Fibroblast of lung (primary cell): ENCODE measurements around the gene HK3. TPM values are rescaled to one million over a fixed set of nuclear protein-coding genes. Genes with fewer than 3 reads are reported as not detected.

Experiments used
- DNase-seq, 2 donors: peaks; one replicate each; pipeline versions ENCODE4 v3.0.0 to v3.0.0-alpha.2; 2010; ENCODE audit warnings: low read depth in 2 of 2
- H2AFZ ChIP-seq: 2 replicates; pipeline ENCODE4 v1.5.1; 2012; ENCODE audit warnings: low read length, control low read depth, inconsistent platforms
- H3K27ac ChIP-seq: 2 replicates; pipeline ENCODE4 v1.5.1; 2011; ENCODE audit warnings: low read length, control low read depth; ENCODE audit not compliant: insufficient read depth
- H3K27me3 ChIP-seq: 2 replicates; pipeline ENCODE4 v1.5.1; 2011; ENCODE audit warnings: mild to moderate bottlenecking, low read length; ENCODE audit not compliant: control insufficient read depth, insufficient read depth
- H3K36me3 ChIP-seq: 2 replicates; pipeline ENCODE4 v1.5.1; 2011; ENCODE audit warnings: low read length; ENCODE audit not compliant: control insufficient read depth, insufficient read depth
- H3K4me1 ChIP-seq: 2 replicates; pipeline ENCODE4 v1.5.1; 2011; ENCODE audit warnings: low read length; ENCODE audit not compliant: control insufficient read depth, insufficient read depth; ENCODE audit errors: extremely low read depth
- H3K4me2 ChIP-seq: 2 replicates; pipeline ENCODE4 v1.5.1; 2011; ENCODE audit warnings: low read length, control low read depth; ENCODE audit not compliant: insufficient read depth; ENCODE audit errors: extremely low read depth
- H3K4me3 ChIP-seq, 4 experiments: fragments of 200-600 bp in 1 of 4; sonication (generic) in 1 of 4; replicated peaks in 1 of 4; 2 replicates each; pipeline ENCODE4 v1.5.1; 2011 to 2016; ENCODE audit warnings: low read length in 4 of 4, low read depth in 3 of 4, mild to moderate bottlenecking in 3 of 4, control low read depth in 2 of 4, inconsistent platforms in 1 of 4, mixed read lengths in 1 of 4; ENCODE audit not compliant: insufficient read depth in 1 of 4; ENCODE audit errors: control extremely low read depth in 1 of 4
- H3K79me2 ChIP-seq: 2 replicates; pipeline ENCODE4 v1.5.1; 2012; ENCODE audit warnings: mild to moderate bottlenecking, low read length, inconsistent platforms; ENCODE audit not compliant: control insufficient read depth, insufficient read depth
- H3K9ac ChIP-seq: 2 replicates; pipeline ENCODE4 v1.5.1; 2011; ENCODE audit warnings: mild to moderate bottlenecking, low read length, control low read depth; ENCODE audit not compliant: insufficient read depth
- H3K9me3 ChIP-seq: 2 replicates; pipeline ENCODE4 v1.5.1; 2012; ENCODE audit warnings: low read depth, low read length; ENCODE audit not compliant: control insufficient read depth, insufficient read depth
- H4K20me1 ChIP-seq: 2 replicates; pipeline ENCODE4 v1.5.1; 2011; ENCODE audit warnings: low read length; ENCODE audit not compliant: control insufficient read depth, insufficient read depth; ENCODE audit errors: extremely low read depth
- CTCF ChIP-seq, 2 donors: IDR thresholded peaks in 1 of 2; conservative IDR thresholded peaks in 1 of 2; 1 replicate in 1 of 2; 2 replicates in 1 of 2; pipeline ENCODE4 v1.5.1; 2011 to 2012; ENCODE audit warnings: low read length in 2 of 2, control low read depth in 1 of 2, inconsistent platforms in 1 of 2, low read depth in 1 of 2, mild to moderate bottlenecking in 1 of 2
- EZH2 ChIP-seq: IDR thresholded peaks from 2 replicates; pipeline ENCODE4 v1.5.1; 2012; ENCODE audit warnings: low read length, control low read depth, mild to moderate bottlenecking; ENCODE audit errors: missing control alignments
- polyA plus RNA-seq, 2 donors: library from polyadenylated mRNA; depleted of rRNA in 1 of 2; stranded (reverse) in 1 of 2; unstranded in 1 of 2; fragments of >200 nt; gene quantifications; 2 replicates each; pipeline ENCODE4 v1.2.1, GENCODE V29; 2011 to 2012; ENCODE audit warnings: missing spikeins in 1 of 2
- total RNA-seq: library from RNA; depleted of rRNA; stranded (reverse); fragments of >200 nt; gene quantifications from 2 replicates; pipeline ENCODE4 v1.2.1, GENCODE V29; 2014

HK3 gene
- total and polyA plus RNA-seq, 2 donors (not counting 1 experiment from before 2014, with no cell fraction given): not detected

- Histone ChIP-seq H3K27ac (no peak overlapping the region), H3K27me3 (no peaks in the 10 kb centered on the region), H3K4me3 (no peak overlapping the region), H3K36me3 (no peaks in the 10 kb centered on the region), H3K79me2 (no peaks in the 10 kb centered on the region), H4K20me1 (no peaks in the 10 kb centered on the region), H3K9me3 (no peaks in the 10 kb centered on the region), H2AFZ (no peak overlapping the region), H3K4me2 (no peak overlapping the region), H3K4me1 (no peaks in the 10 kb centered on the region), H3K9ac (no peak overlapping the region)
- TF ChIP-seq EZH2 (no peak), CTCF (conservative IDR thresholded peaks at IDR 0.05 in 1 of 2, IDR thresholded peaks at IDR 0.05 in 1 of 2; ENCODE audit: low read depth in 1 of 2, low read length in 2 of 2) (no peak)
- DNase-seq: no peak
Measured at GRCh38 chr5:176853151-176853778, 45.9 kb downstream of the HK3 start.

- Histone ChIP-seq H2AFZ (no peak overlapping the region), H4K20me1 (no peaks in the 10 kb centered on the region), H3K4me3 (no peak overlapping the region), H3K9ac (no peak overlapping the region), H3K27me3 (peaks cover 4% of the 10 kb centered on the region), H3K4me2 (no peak overlapping the region), H3K79me2 (no peaks in the 10 kb centered on the region), H3K27ac (no peak overlapping the region), H3K9me3 (no peaks in the 10 kb centered on the region), H3K4me1 (no peaks in the 10 kb centered on the region), H3K36me3 (no peaks in the 10 kb centered on the region)
- DNase-seq: no peak
- TF ChIP-seq EZH2 (no peak), CTCF (conservative IDR thresholded peaks at IDR 0.05 in 1 of 2, IDR thresholded peaks at IDR 0.05 in 1 of 2; ENCODE audit: low read depth in 1 of 2, low read length in 2 of 2) (no peak)
Measured at GRCh38 chr5:176851871-176852658, 47.1 kb downstream of the HK3 start.

DNA sequence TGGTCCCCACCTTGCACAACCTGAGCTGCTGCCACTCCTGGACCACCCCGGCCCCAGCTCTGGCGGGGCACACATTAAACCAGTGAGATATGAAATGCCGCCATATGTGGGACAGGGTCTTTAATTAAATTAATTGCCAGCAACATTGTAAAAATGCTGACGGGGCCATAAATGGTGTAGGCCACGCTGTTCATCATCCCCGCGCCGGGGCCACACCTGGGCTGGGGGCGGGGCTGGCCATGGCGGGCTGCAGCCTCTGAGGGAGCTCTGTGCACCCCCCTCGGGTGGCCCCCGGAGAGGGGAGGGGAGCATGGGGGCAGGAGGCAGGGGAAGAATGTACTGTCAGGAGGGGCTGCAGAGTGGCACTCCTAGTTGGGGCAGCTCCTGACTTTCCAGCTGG is 47.8 kb downstream of the HK3 start:
- no peak overlapping the region for H3K4me2 ChIP-seq
- H3K27me3 ChIP-seq: peaks cover 8% of the 10 kb centered on the region
- no peaks in the 10 kb centered on the region for H3K9me3 ChIP-seq
- DNase-seq: no peak
- H3K36me3 ChIP-seq: no peaks in the 10 kb centered on the region
- no peaks in the 10 kb centered on the region for H3K4me1 ChIP-seq
- H2AFZ ChIP-seq: no peak overlapping the region
- no peak for TF ChIP-seq CTCF (conservative IDR thresholded peaks at IDR 0.05 in 1 of 2, IDR thresholded peaks at IDR 0.05 in 1 of 2; ENCODE audit: low read depth in 1 of 2, low read length in 2 of 2)
- TF ChIP-seq EZH2: no peak
- H3K4me3 ChIP-seq: no peak overlapping the region
- H3K27ac ChIP-seq: no peak overlapping the region
- H3K79me2 ChIP-seq: no peaks in the 10 kb centered on the region
- no peaks in the 10 kb centered on the region for H4K20me1 ChIP-seq
- H3K9ac ChIP-seq: no peak overlapping the region
